PC-9 (cell line): ENCODE measurements around the gene KIF5C. TPM values are rescaled to one million over a fixed set of nuclear protein-coding genes. Genes with fewer than 3 reads are reported as not detected.

Experiments
- BruUV-seq: library from RNA; stranded (reverse); fragments of 400-500 nt; replicated peaks from 2 replicates; lab custom pipeline; 2021; lab: Mats Ljungman, UMichigan
- CTCF ChIA-PET: fragments of 300-600 bp; sonication (Branson Sonifier 250); formaldehyde crosslinking; loops from one replicate; lab custom pipeline; 2022; ENCODE audit warnings: antibody characterized with exemption; lab: Charles Lee
- POLR2A ChIA-PET: fragments of 300-600 bp; sonication (Branson Sonifier 250); formaldehyde crosslinking; loops from one replicate; lab custom pipeline; 2022; ENCODE audit warnings: antibody characterized with exemption; ENCODE audit not compliant: unreplicated experiment; lab: Charles Lee
- DNase-seq, 2 experiments: peaks; one replicate each; pipeline versions ENCODE4 v3.0.0 to v3.0.0-alpha.2; 2015 to 2022; ENCODE audit warnings: mixed read lengths in 1 of 2
- H2AFZ ChIP-seq: fragments of 200-600 bp; sonication (generic); 2 replicates; pipeline ENCODE4 v1.8.1; 2017; ENCODE audit warnings: antibody characterized with exemption
- H3F3A ChIP-seq: fragments of 200-600 bp; sonication (generic); 2 replicates; pipeline ENCODE4 v1.8.1; 2017; ENCODE audit warnings: antibody characterized with exemption, mild to moderate bottlenecking, low read depth; ENCODE audit not compliant: insufficient read depth
- H3K27ac ChIP-seq: fragments of 200-600 bp; sonication (generic); 2 replicates; pipeline ENCODE4 v1.6.1; 2016; ENCODE audit warnings: mixed run types
- H3K27me3 ChIP-seq: fragments of 200-600 bp; sonication (generic); 2 replicates; pipeline ENCODE4 v1.6.1; 2016; ENCODE audit warnings: low read depth, mixed run types; ENCODE audit not compliant: insufficient read depth
- H3K36me3 ChIP-seq: fragments of 200-600 bp; sonication (generic); 2 replicates; pipeline ENCODE4 v1.6.1; 2016; ENCODE audit warnings: low read depth, mixed run types
- H3K4me1 ChIP-seq: fragments of 200-600 bp; sonication (generic); replicated peaks from 2 replicates; pipeline ENCODE4 v1.6.1; 2016; ENCODE audit warnings: mixed run types; ENCODE audit not compliant: insufficient read depth
- H3K4me2 ChIP-seq: fragments of 200-600 bp; sonication (generic); 2 replicates; pipeline ENCODE4 v1.6.1; 2017; ENCODE audit warnings: mixed run types
- H3K4me3 ChIP-seq: fragments of 200-600 bp; sonication (generic); 2 replicates; pipeline ENCODE4 v1.6.1; 2016; ENCODE audit warnings: mixed run types
- H3K79me2 ChIP-seq: fragments of 200-600 bp; sonication (generic); 2 replicates; pipeline ENCODE4 v1.6.1; 2017; ENCODE audit warnings: low read depth, mixed run types
- H3K9me2 ChIP-seq: fragments of 200-600 bp; sonication (generic); 2 replicates; pipeline ENCODE4 v1.8.1; 2017; ENCODE audit warnings: mild to moderate bottlenecking; ENCODE audit not compliant: insufficient read depth
- H3K9me3 ChIP-seq: fragments of 200-600 bp; sonication (generic); 2 replicates; pipeline ENCODE4 v1.8.1; 2016; ENCODE audit warnings: low read depth; ENCODE audit not compliant: insufficient read depth
- H4K20me1 ChIP-seq: fragments of 200-600 bp; sonication (generic); 2 replicates; pipeline ENCODE4 v1.8.1; 2017; ENCODE audit not compliant: insufficient read depth
- CTCF ChIP-seq: fragments of 200-600 bp; sonication (generic); conservative IDR thresholded peaks from 2 replicates; pipeline ENCODE4 v1.6.1; 2017; ENCODE audit warnings: mixed run types, antibody characterized with exemption, mild to moderate bottlenecking, moderate library complexity
- EZH2 ChIP-seq: fragments of 200-600 bp; sonication (generic); IDR thresholded peaks from 2 replicates; pipeline ENCODE4 v1.8.0; 2017; ENCODE audit warnings: antibody characterized with exemption, low read depth
- intact Hi-C: fragments of 100-400 bp; cut with micrococcal nuclease; formaldehyde crosslinking; loops from one replicate; pipeline ENCODE4 v1.10.0; 2022; ENCODE audit not compliant: unreplicated experiment
- total RNA-seq: library from RNA; stranded (reverse); gene quantifications from 2 replicates; pipeline ENCODE4 v1.2.3, GENCODE V29; 2021

The KIF5C gene
- total RNA-seq, 1 experiment from 2014 or later, result 0.07 TPM

GRCh38 chr2:148983896-148984295 lies 108.9 kb downstream of the KIF5C start:
- intact Hi-C loops, result loop anchor here (10.0 kb wide), 1 partner anchor 339 kb away; the partner anchor contains the start of gene EPC2

GRCh38 chr2:148984449-148984848 lies 109.4 kb downstream of the KIF5C start:
- no peak for TF ChIP-seq EZH2
- TF ChIP-seq CTCF, result no peak
- POLR2A ChIA-PET, result interaction anchor here (0.6 kb wide), 1 partner anchor 964 kb away, joined by 5 read pairs; the partner anchor contains the start of genes MBD5 and ORC4
- Histone ChIP-seq H3K4me1 (no peaks in the 10 kb centered on the region), H3K4me3 (no peak overlapping the region), H3K27me3 (no peaks in the 10 kb centered on the region), H4K20me1 (no peaks in the 10 kb centered on the region), H3K4me2 (no peak overlapping the region), H3K9me2 (no peaks in the 10 kb centered on the region), H3K27ac (no peak overlapping the region), H3K79me2 (no peaks in the 10 kb centered on the region), H3F3A (no peaks in the 10 kb centered on the region), H2AFZ (no peak overlapping the region), H3K36me3 (no peaks in the 10 kb centered on the region), H3K9me3 (no peaks in the 10 kb centered on the region)
- BruUV-seq, result no TSS peak
- CTCF ChIA-PET, result no interaction called here
- intact Hi-C loops, result loop anchor here (10.0 kb wide), 1 partner anchor 340 kb away; the partner anchor contains the start of gene EPC2
- no peak for DNase-seq

More at GRCh38 chr2:148983896-148984295, 108.9 kb downstream of the KIF5C start:
- Histone ChIP-seq H3K4me1 (no peaks in the 10 kb centered on the region), H3K27me3 (no peaks in the 10 kb centered on the region), H3K79me2 (no peaks in the 10 kb centered on the region), H3F3A (no peaks in the 10 kb centered on the region), H3K4me3 (no peak overlapping the region), H4K20me1 (no peaks in the 10 kb centered on the region), H3K9me3 (no peaks in the 10 kb centered on the region), H3K36me3 (no peaks in the 10 kb centered on the region), H3K4me2 (no peak overlapping the region), H3K27ac (no peak overlapping the region), H2AFZ (no peak overlapping the region), H3K9me2 (no peaks in the 10 kb centered on the region)
- TF ChIP-seq EZH2 (no peak), CTCF (no peak)
- CTCF ChIA-PET, result no interaction called here
- no peak for DNase-seq
- BruUV-seq, result no TSS peak
- POLR2A ChIA-PET, result interaction anchor here (0.5 to 0.6 kb wide), 2 partner anchors 19 to 963 kb away, joined by 5 read pairs; partner anchors contain the start of genes MBD5 and ORC4

- Histone ChIP-seq H4K20me1 (no peaks in the 10 kb centered on the region), H3F3A (no peaks in the 10 kb centered on the region), H3K9me2 (no peaks in the 10 kb centered on the region), H3K27ac (no peak overlapping the region), H3K79me2 (no peaks in the 10 kb centered on the region), H3K4me3 (no peak overlapping the region), H3K4me2 (no peak overlapping the region), H3K36me3 (no peaks in the 10 kb centered on the region), H3K27me3 (no peaks in the 10 kb centered on the region), H2AFZ (no peak overlapping the region), H3K4me1 (no peaks in the 10 kb centered on the region), H3K9me3 (no peaks in the 10 kb centered on the region)
- intact Hi-C loops, result loop anchor here (10.0 kb wide), 1 partner anchor 342 kb away; the partner anchor contains the start of gene EPC2
- ChIA-PET CTCF (interaction anchor here (0.6 kb wide), 1 partner anchor 999 kb away, joined by 4 read pairs; no protein-coding TSS in a partner anchor), POLR2A (interaction anchor here (0.7 kb wide), 1 partner anchor 329 kb away, joined by 7 read pairs; no protein-coding TSS in a partner anchor)
- BruUV-seq, result no TSS peak
- TF ChIP-seq CTCF (no peak), EZH2 (no peak)
- no peak for DNase-seq
Measured at GRCh38 chr2:148987286-148987685, 112.3 kb downstream of the KIF5C start.
